ENCODE results near the gene TMEM138.

The TMEM138 gene

DNA sequence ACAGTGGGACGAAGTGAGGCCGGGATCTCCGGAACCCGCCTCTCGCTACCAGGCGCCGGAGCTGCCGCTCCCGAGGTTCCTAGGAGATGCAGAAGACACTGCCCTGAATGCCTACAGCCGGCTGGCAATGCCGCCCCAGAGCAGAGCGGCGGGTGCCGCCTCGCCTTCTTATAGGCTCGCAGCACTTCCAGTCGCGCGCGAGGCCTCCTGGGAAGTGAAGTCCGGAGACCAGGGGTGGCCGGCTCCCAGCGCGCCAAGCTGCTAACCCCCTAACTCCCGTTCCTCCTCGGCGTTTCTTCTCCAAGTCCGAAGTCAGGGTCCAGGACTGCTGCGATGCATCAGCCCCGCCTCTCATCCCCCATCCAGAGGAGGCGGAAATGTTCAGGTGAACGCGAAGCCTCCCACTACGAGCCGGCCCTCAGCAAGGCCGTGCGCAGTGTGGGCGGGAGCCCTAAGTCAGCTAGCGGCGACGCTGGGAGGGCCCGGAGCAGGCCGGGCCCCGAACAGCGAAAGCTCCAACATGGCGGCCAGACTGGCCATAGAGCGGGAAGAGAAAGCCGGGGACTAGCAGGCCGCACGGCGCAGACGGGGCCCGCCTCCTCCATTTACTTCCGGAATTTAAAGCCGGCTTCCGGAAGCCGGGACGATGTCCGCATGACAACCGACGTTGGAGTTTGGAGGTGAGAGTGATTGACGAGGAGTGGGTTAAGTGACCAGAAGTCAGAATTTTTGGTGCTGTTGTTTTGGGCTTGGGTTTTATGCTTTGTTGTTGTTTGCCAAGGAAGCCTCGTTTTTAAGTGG is at the start of gene TMEM138, which contains the start of gene CYB561A3:
TMEM138 (plus strand) TSS at position 634 of the 801 bp plus-strand sequence. CDS start 2,017 bp downstream, outside the sequence.
CYB561A3 (minus strand) TSS at position 142 of the 801 bp plus-strand sequence. CDS start 5,169 bp downstream, outside the sequence.
- TF ChIP-seq CTCF (IDR thresholded peaks at IDR 0.05; ENCODE audit: control extremely low read depth, extremely low read depth, low read depth, missing control alignments): no peak
- ChIA-PET POLR2A (interaction anchor here (0.6 to 3.9 kb wide), 17 partner anchors 8 to 1086 kb away, joined by 3 to 38 read pairs (median 5); partner anchors contain the start of genes CPSF7, SDHAF2 and TMEM216), CTCF (interaction anchor here (1.0 to 27.1 kb wide), 9 partner anchors 7 to 73 kb away, joined by 4 to 374 read pairs (median 10); partner anchors contain the start of genes DDB1 and TKFC)
- peak; percentile 92 for DNase-seq (ENCODE audit: extremely low spot score)

GRCh38 chr11:61315260-61315659 is 46.9 kb upstream of the TMEM138 start:
- POLR2A ChIA-PET: no interaction called here

DNA sequence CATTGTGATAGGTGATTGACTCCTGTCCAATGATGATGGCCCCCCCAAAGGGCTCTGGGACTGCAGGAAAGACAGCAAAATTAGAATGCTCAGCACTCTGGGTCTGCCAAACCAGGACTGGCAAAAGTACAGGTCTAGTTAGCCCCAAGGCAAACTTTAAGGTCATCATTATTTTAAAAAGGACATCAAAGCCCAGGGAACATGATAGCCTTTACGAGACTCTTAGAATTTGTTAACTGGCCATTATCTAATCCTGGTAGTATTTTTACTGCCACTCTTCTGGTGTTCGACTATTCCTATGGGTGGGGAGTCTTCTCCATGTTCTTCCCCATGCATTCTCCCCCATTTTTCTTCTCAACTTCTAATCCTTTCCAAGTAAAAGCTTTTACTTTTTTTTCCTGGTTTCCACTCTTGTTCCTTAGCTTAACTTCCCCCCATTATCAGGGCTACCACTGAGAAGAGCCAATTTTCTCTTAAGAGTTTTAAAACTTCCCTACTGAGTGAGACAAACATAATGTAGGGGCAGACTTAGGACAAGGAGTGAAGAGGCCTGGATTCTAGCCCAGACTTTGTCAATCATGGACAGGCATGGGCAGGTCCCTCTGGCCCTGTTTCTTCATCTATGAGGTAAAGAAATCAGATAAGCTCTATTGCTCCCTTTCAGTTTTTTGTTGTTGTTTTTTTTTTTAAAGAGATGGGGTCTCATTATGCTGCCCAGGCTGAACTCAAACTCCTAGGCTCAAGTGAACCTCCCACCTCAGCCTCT is 36.3 kb upstream of the TMEM138 start:
- TF ChIP-seq CTCF (IDR thresholded peaks at IDR 0.05; ENCODE audit: control extremely low read depth, extremely low read depth, low read depth, missing control alignments): no peak
- POLR2A ChIA-PET: no interaction called here
- DNase-seq (ENCODE audit: extremely low spot score): no peak
- CTCF ChIA-PET: interaction anchor here (3.0 to 6.5 kb wide), 2 partner anchors 10 to 59 kb away, joined by 31 to 48 read pairs; no protein-coding TSS in a partner anchor

More at GRCh38 chr11:61315260-61315659, 46.9 kb upstream of the TMEM138 start:
- no peak for DNase-seq (ENCODE audit: extremely low spot score)
- CTCF ChIA-PET: interaction anchor here (1.2 to 3.5 kb wide), 3 partner anchors 9 to 71 kb away, joined by 3 to 11 read pairs (median 5); no protein-coding TSS in a partner anchor
- TF ChIP-seq CTCF (IDR thresholded peaks at IDR 0.05; ENCODE audit: control extremely low read depth, extremely low read depth, low read depth, missing control alignments): no peak

DNA sequence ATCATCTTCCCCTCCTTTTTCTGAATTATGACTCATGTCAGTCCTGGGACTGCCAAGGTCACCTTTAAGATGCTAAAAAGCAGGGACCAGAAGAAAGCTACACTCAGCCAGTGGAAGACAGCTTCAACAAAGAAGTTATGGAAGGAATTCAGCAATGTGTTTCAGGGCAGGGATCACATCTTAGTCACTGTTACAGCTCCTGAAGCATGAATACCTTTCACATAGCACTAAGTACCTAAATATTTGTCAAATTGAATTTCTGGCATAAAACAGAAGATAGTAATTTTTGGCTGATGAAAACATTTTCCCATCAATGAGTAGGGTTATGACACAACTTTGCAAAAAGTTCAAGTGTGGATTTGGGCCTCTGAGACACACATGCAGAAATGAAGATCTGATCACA is 34.5 kb upstream of the TMEM138 start:
- no peak for TF ChIP-seq CTCF (IDR thresholded peaks at IDR 0.05; ENCODE audit: control extremely low read depth, extremely low read depth, low read depth, missing control alignments)
- DNase-seq (ENCODE audit: extremely low spot score): no peak
- POLR2A ChIA-PET: interaction anchor here (1.5 kb wide), 1 partner anchor 34 kb away, joined by 4 read pairs; the partner anchor contains the start of genes CYB561A3 and TMEM138
- CTCF ChIA-PET: interaction anchor here (1.0 to 6.5 kb wide), 5 partner anchors 8 to 65 kb away, joined by 3 to 48 read pairs (median 5); partner anchors contain the start of gene TMEM216

DNA sequence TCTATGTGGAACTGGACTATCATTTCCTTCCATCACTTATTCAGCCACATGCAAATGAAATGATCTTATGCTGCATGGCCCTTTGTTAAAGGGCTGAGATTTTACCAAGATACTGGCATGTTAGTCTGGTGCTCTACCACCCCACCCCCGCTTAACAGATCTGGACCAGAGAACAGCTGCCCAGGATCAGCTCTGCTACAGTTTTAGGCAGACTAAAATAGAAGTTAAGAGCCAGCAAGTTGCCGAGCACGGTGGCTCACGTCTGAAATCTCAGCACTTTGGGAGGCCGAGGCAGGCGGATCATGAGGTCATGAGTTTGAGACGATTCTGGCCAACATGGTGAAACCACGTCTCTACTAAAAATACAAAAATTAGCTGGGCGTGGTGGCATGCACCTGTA is 33.8 kb upstream of the TMEM138 start:
- ChIA-PET CTCF (interaction anchor here (1.0 to 6.5 kb wide), 4 partner anchors 8 to 57 kb away, joined by 3 to 48 read pairs (median 18); no protein-coding TSS in a partner anchor), POLR2A (interaction anchor here (0.6 to 1.5 kb wide), 3 partner anchors 29 to 203 kb away, joined by 3 to 4 read pairs (median 4); partner anchors contain the start of genes CYB561A3 and TMEM138)
- TF ChIP-seq CTCF (IDR thresholded peaks at IDR 0.05; ENCODE audit: control extremely low read depth, extremely low read depth, low read depth, missing control alignments): no peak
- DNase-seq (ENCODE audit: extremely low spot score): no peak

Data from GM10248 (cell line).